HG03103 (cell line): ENCODE data around the gene SMIM38.

Experiments
- ATAC-seq: cut with Tn5 transposase; IDR thresholded peaks from one replicate; pipeline ENCODE4 v1.9.1; 2021; ENCODE audit warnings: low read depth; ENCODE audit not compliant: unreplicated experiment

Gene SMIM38

GRCh38 chr11:69155302-69156234 lies at the start of gene SMIM38:
Gene SMIM38, plus strand, starts transcription at chr11:69155935. Its CDS starts 1,912 bp downstream, at chr11:69157847.
- no peak for ATAC-seq

- no peak for ATAC-seq
Observed at GRCh38 chr11:69106031-69106811, 49.5 kb upstream of the SMIM38 start.

GRCh38 chr11:69107413-69107812 lies 48.3 kb upstream of the SMIM38 start:
- ATAC-seq: no peak

- ATAC-seq: no peak
Observed at GRCh38 chr11:69108030-69108429, 47.7 kb upstream of the SMIM38 start.

- ATAC-seq: no peak
Observed at GRCh38 chr11:69108559-69108958, 47.2 kb upstream of the SMIM38 start.

GRCh38 chr11:69109101-69109500 lies 46.6 kb upstream of the SMIM38 start:
- ATAC-seq: no peak

GRCh38 chr11:69110451-69110850 lies 45.3 kb upstream of the SMIM38 start:
- no peak for ATAC-seq

- no peak for ATAC-seq
Observed at GRCh38 chr11:69111624-69112542, 43.9 kb upstream of the SMIM38 start.

- ATAC-seq: no peak
Observed at GRCh38 chr11:69113226-69113625, 42.5 kb upstream of the SMIM38 start.

- ATAC-seq: no peak
Observed at GRCh38 chr11:69113646-69114340, 41.9 kb upstream of the SMIM38 start.

- no peak for ATAC-seq
Observed at GRCh38 chr11:69114362-69114761, 41.4 kb upstream of the SMIM38 start.

GRCh38 chr11:69114811-69115523 lies 40.8 kb upstream of the SMIM38 start:
- ATAC-seq: no peak

GRCh38 chr11:69115586-69116560 lies 39.9 kb upstream of the SMIM38 start:
- ATAC-seq: no peak

GRCh38 chr11:69116671-69117070 lies 39.1 kb upstream of the SMIM38 start:
- no peak for ATAC-seq

- ATAC-seq: no peak
Observed at GRCh38 chr11:69119190-69119589, 36.5 kb upstream of the SMIM38 start.

- ATAC-seq: no peak
Observed at GRCh38 chr11:69120096-69120875, 35.4 kb upstream of the SMIM38 start.

- no peak for ATAC-seq
Observed at GRCh38 chr11:69121021-69121420, 34.7 kb upstream of the SMIM38 start.
